H1 (cell line): ENCODE measurements around the gene SLCO4A1. TPM values are rescaled to one million over a fixed set of nuclear protein-coding genes. Genes with fewer than 3 reads are reported as not detected.

Source experiments
- CTCF ChIA-PET: fragments of 300-600 bp; sonication (Branson Sonifier 250); formaldehyde crosslinking; loops from one replicate; lab custom pipeline; 2021; ENCODE audit not compliant: partially characterized antibody; lab: Charles Lee
- POLR2A ChIA-PET: fragments of 300-600 bp; sonication (Branson Sonifier 250); formaldehyde crosslinking; loops from one replicate; lab custom pipeline; 2021; ENCODE audit warnings: inconsistent platforms; ENCODE audit not compliant: partially characterized antibody; lab: Charles Lee
- DNase-seq, 2 experiments: peaks; one replicate each; pipeline versions ENCODE4 v3.0.0 to v3.0.0-alpha.2; 2010 to 2022; ENCODE audit warnings: low spot score in 2 of 2, low read depth in 1 of 2, mixed read lengths in 1 of 2
- FAIRE-seq: peaks from 2 replicates; lab custom pipeline; 2011; peaks lifted over from hg19 to GRCh38; lab: Jason Lieb, UNC
- H2AFZ ChIP-seq: 2 replicates; pipeline ENCODE4 v1.8.1; 2012; ENCODE audit warnings: low read length, inconsistent platforms
- H2AK5ac ChIP-seq: 2 replicates; pipeline ENCODE4 v1.6.1; 2013; ENCODE audit warnings: low read depth, low read length
- H2BK120ac ChIP-seq: replicated peaks from 2 replicates; pipeline ENCODE3; 2013; ENCODE audit warnings: low read depth, low read length, inconsistent platforms
- H2BK12ac ChIP-seq: 2 replicates; pipeline ENCODE4 v1.6.1; 2013; ENCODE audit warnings: low read depth, low read length
- H2BK15ac ChIP-seq: 2 replicates; pipeline ENCODE4 v1.6.1; 2013; ENCODE audit warnings: low read length
- H2BK20ac ChIP-seq: 2 replicates; pipeline ENCODE4 v1.6.1; 2013; ENCODE audit warnings: low read length
- H2BK5ac ChIP-seq: 2 replicates; pipeline ENCODE4 v1.6.1; 2013; ENCODE audit warnings: low read depth, low read length
- H3K14ac ChIP-seq: 2 replicates; pipeline ENCODE4 v1.6.1; 2013; ENCODE audit warnings: inconsistent platforms; ENCODE audit not compliant: insufficient read length
- H3K18ac ChIP-seq: 2 replicates; pipeline ENCODE4 v1.6.1; 2013; ENCODE audit warnings: low read length; ENCODE audit errors: extremely low read depth
- H3K23ac ChIP-seq: 2 replicates; pipeline ENCODE4 v1.6.1; 2013; ENCODE audit warnings: inconsistent platforms; ENCODE audit not compliant: insufficient read length
- H3K23me2 ChIP-seq: 2 replicates; pipeline ENCODE4 v1.6.1; 2013; ENCODE audit warnings: low read depth, low read length
- H3K27ac ChIP-seq: 2 replicates; pipeline ENCODE4 v1.6.1; 2011; ENCODE audit warnings: low read depth, low read length, inconsistent platforms
- H3K27me3 ChIP-seq, 4 experiments: replicated peaks in 1 of 4; 1 replicate in 1 of 4; 2 replicates in 3 of 4; pipeline versions ENCODE4 v1.6.1 to v1.8.1; 2011 to 2013; ENCODE audit warnings: low read length in 3 of 4, mild to moderate bottlenecking in 3 of 4, inconsistent platforms in 2 of 4, mixed read lengths in 2 of 4, moderate library complexity in 1 of 4; ENCODE audit not compliant: control insufficient read depth in 3 of 4, insufficient read depth in 3 of 4; ENCODE audit errors: extremely low read depth in 1 of 4
- H3K36me3 ChIP-seq, 4 experiments: 2 replicates each; pipeline versions ENCODE4 v1.6.1 to v1.8.1; 2011 to 2013; ENCODE audit warnings: mild to moderate bottlenecking in 4 of 4, low read length in 3 of 4, moderate library complexity in 2 of 4, control low read depth in 1 of 4, inconsistent platforms in 1 of 4; ENCODE audit not compliant: insufficient read depth in 4 of 4, control insufficient read depth in 2 of 4
- H3K4ac ChIP-seq: replicated peaks from 2 replicates; pipeline ENCODE3; 2013; ENCODE audit warnings: low read length, low read depth, mixed read lengths, inconsistent platforms; ENCODE audit not compliant: insufficient read length
- H3K4me1 ChIP-seq, 4 experiments: replicated peaks in 1 of 4; 1 replicate in 1 of 4; 2 replicates in 3 of 4; pipeline versions ENCODE4 v1.6.1 to v1.8.1; 2011 to 2013; ENCODE audit warnings: low read length in 3 of 4, inconsistent platforms in 2 of 4, mixed read lengths in 1 of 4; ENCODE audit not compliant: insufficient read depth in 4 of 4, control insufficient read depth in 3 of 4
- H3K4me2 ChIP-seq, 2 experiments: 2 replicates each; pipeline versions ENCODE4 v1.6.1 to v1.8.1; 2011 to 2013; ENCODE audit warnings: low read depth in 2 of 2, low read length in 2 of 2, control low read depth in 1 of 2, inconsistent platforms in 1 of 2, mild to moderate bottlenecking in 1 of 2; ENCODE audit not compliant: insufficient read depth in 1 of 2
- H3K4me3 ChIP-seq, 4 experiments: fragments of 200-600, 300-600 bp in 1 of 4; sonication (generic), shearing (Covaris generic), sonication (Bioruptor Twin) in 1 of 4; 2 replicates each; pipeline versions ENCODE4 v1.5.1 to v1.8.1; 2011 to 2016; ENCODE audit warnings: low read length in 4 of 4, low read depth in 3 of 4, control low read depth in 2 of 4, inconsistent platforms in 2 of 4, mild to moderate bottlenecking in 2 of 4, mixed read lengths in 1 of 4, moderate library complexity in 1 of 4; ENCODE audit not compliant: insufficient read depth in 2 of 4; ENCODE audit errors: extremely low read depth in 1 of 4
- H3K56ac ChIP-seq: replicated peaks from 2 replicates; pipeline ENCODE3; 2013; ENCODE audit warnings: low read depth, mild to moderate bottlenecking, mixed read lengths, low read length, inconsistent platforms; ENCODE audit not compliant: insufficient read length
- H3K79me1 ChIP-seq: 2 replicates; pipeline ENCODE4 v1.6.1; 2013; ENCODE audit warnings: low read depth, low read length, control low read depth
- H3K79me2 ChIP-seq, 2 experiments: 2 replicates each; pipeline versions ENCODE4 v1.6.1 to v1.8.1; 2012 to 2013; ENCODE audit warnings: low read length in 2 of 2, mild to moderate bottlenecking in 2 of 2, inconsistent platforms in 1 of 2; ENCODE audit not compliant: insufficient read depth in 2 of 2, control insufficient read depth in 1 of 2
- H3K9ac ChIP-seq, 4 experiments: replicated peaks in 1 of 4; 1 replicate in 1 of 4; 2 replicates in 3 of 4; pipeline versions ENCODE4 v1.6.1 to v1.8.1; 2011 to 2013; ENCODE audit warnings: low read depth in 3 of 4, low read length in 3 of 4, control low read depth in 2 of 4, mild to moderate bottlenecking in 2 of 4, moderate library complexity in 2 of 4, inconsistent platforms in 1 of 4; ENCODE audit errors: extremely low read depth in 1 of 4
- H3K9me3 ChIP-seq, 2 experiments: 2 replicates each; pipeline versions ENCODE4 v1.6.1 to v1.8.1; 2012 to 2013; ENCODE audit warnings: mild to moderate bottlenecking in 2 of 2, moderate library complexity in 2 of 2, control low read depth in 1 of 2, inconsistent platforms in 1 of 2, low read depth in 1 of 2, low read length in 1 of 2, mixed read lengths in 1 of 2; ENCODE audit not compliant: insufficient read depth in 2 of 2
- H4K20me1 ChIP-seq, 2 experiments: replicated peaks in 1 of 2; 2 replicates each; pipeline versions ENCODE3 to v1.8.1; 2011 to 2013; ENCODE audit warnings: inconsistent platforms in 2 of 2, low read length in 2 of 2, mild to moderate bottlenecking in 1 of 2; ENCODE audit not compliant: insufficient read depth in 2 of 2, control insufficient read depth in 1 of 2
- H4K5ac ChIP-seq: 2 replicates; pipeline ENCODE4 v1.6.1; 2013; ENCODE audit warnings: low read length, low read depth, mixed read lengths, inconsistent platforms; ENCODE audit not compliant: insufficient read length
- H4K8ac ChIP-seq: 2 replicates; pipeline ENCODE4 v1.8.0; 2013; ENCODE audit warnings: mild to moderate bottlenecking, moderate library complexity, low read length, inconsistent platforms; ENCODE audit not compliant: insufficient read depth; ENCODE audit errors: extremely low read depth
- H4K91ac ChIP-seq: replicated peaks from 2 replicates; pipeline ENCODE3; 2013; ENCODE audit warnings: low read length, mixed read lengths, inconsistent platforms; ENCODE audit not compliant: insufficient read length
- CEBPB ChIP-seq: IDR thresholded peaks from 2 replicates; pipeline ENCODE4 v1.6.1; 2012; ENCODE audit warnings: low read depth, low read length
- KDM1A ChIP-seq: fragments of 200-600, 300-600 bp; sonication (generic); IDR thresholded peaks from 2 replicates; pipeline ENCODE4 v1.7.1; 2016; ENCODE audit warnings: mild to moderate bottlenecking, low read length, borderline replicate concordance
- WGBS, 2 experiments: shearing (Covaris generic) in 1 of 2; methylation state at CpG; one replicate each; pipeline versions ENCODE4 v1.1.6 to v1.1.7; 2013 to 2015; ENCODE audit warnings: low lambda C conversion rate in 2 of 2, mixed read lengths in 2 of 2, inconsistent platforms in 1 of 2, low coverage in 1 of 2, missing lambda C conversion rate in 1 of 2; ENCODE audit not compliant: insufficient replicate concordance in 2 of 2, insufficient coverage in 1 of 2, insufficient read length in 1 of 2; ENCODE audit errors: extremely low coverage in 1 of 2, missing lambda C conversion rate in 1 of 2; 5-methylcytosine and 5-hydroxymethylcytosine counted together
- polyA plus RNA-seq, 7 experiments: library from polyadenylated mRNA; depleted of rRNA in 3 of 7; stranded (reverse) in 5 of 7; unstranded in 2 of 7; fragments of >200 nt in 5 of 7; fragments of 200-250 nt in 2 of 7; gene quantifications; 1 replicate in 5 of 7; 2 replicates in 1 of 7; 4 replicates in 1 of 7; pipeline versions ENCODE4 v1.2.1 to v1.2.3, GENCODE V29; 2011 to 2013; ENCODE audit warnings: missing spikeins in 2 of 7, mixed read lengths in 2 of 7
- total RNA-seq: library from RNA; stranded (reverse); fragmentation: NEBNext Ultra II Directional; extraction: Animal tissue kit (Norgen Biotek cat#: 25700); gene quantifications from 2 replicates; pipeline ENCODE4 v1.2.1, GENCODE V29; 2021

The SLCO4A1 gene
- total and polyA plus RNA-seq, 2 of the 8 experiments (the other 6 are each of a cell fraction or from before 2014, with no cell fraction given), result 10.5 to 18.5 TPM

DNA sequence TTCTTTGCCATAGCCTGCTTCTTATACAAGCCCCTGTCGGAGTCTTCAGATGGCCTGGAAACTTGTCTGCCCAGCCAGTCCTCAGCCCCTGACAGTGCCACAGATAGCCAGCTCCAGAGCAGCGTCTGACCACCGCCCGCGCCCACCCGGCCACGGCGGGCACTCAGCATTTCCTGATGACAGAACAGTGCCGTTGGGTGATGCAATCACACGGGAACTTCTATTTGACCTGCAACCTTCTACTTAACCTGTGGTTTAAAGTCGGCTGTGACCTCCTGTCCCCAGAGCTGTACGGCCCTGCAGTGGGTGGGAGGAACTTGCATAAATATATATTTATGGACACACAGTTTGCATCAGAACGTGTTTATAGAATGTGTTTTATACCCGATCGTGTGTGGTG is 29.5 kb downstream of the SLCO4A1 start:
- Histone ChIP-seq H3K27me3 (no peaks in the 10 kb centered on the region; a peak in 1 of 7 replicates), H3K79me2 (no peaks in the 10 kb centered on the region), H2AK5ac (no peak overlapping the region), H3K9me3 (no peaks in the 10 kb centered on the region), H4K8ac (no peak overlapping the region), H2AFZ (no peak overlapping the region), H4K91ac (no peak overlapping the region), H3K4ac (no peak overlapping the region), H2BK12ac (no peak overlapping the region), H3K27ac (no peak overlapping the region), H2BK120ac (no peak overlapping the region), H3K23ac (no peak overlapping the region), H4K20me1 (peaks cover 0 to 3% of the 10 kb centered on the region in 2 experiments), H3K79me1 (no peaks in the 10 kb centered on the region), H3K36me3 (peaks cover 0 to 2% (median 0%) of the 10 kb centered on the region in 4 experiments; a peak in 1 of 8 replicates), H3K4me1 (no peaks in the 10 kb centered on the region), H4K5ac (no peak overlapping the region), H3K4me2 (no peak overlapping the region), H2BK5ac (no peak overlapping the region), H2BK15ac (no peak overlapping the region), H3K56ac (no peak overlapping the region), H2BK20ac (no peak overlapping the region), H3K23me2 (no peaks in the 10 kb centered on the region), H3K9ac (no peak overlapping the region), H3K4me3 (no peak overlapping the region), H3K18ac (no peak overlapping the region), H3K14ac (no peak overlapping the region)
- 94% methylated on average over 15 of the region's 15 CpGs; no CpG with 5 or more reads in 1 of the 2 experiments for WGBS, 2 experiments
- DNase-seq, result no peak
- peak; percentile 34; the same call in 1 of the 2 replicates for TF ChIP-seq CEBPB
- no peak for TF ChIP-seq KDM1A
- POLR2A ChIA-PET, result no interaction called here
- CTCF ChIA-PET, result interaction anchor here (1.5 to 2.3 kb wide), 4 partner anchors 120 to 172 kb away, joined by 3 to 7 read pairs (median 4); no protein-coding TSS in a partner anchor
- no peak for FAIRE-seq
